ENCODE data around the gene CSF3.

The CSF3 gene, protein sequence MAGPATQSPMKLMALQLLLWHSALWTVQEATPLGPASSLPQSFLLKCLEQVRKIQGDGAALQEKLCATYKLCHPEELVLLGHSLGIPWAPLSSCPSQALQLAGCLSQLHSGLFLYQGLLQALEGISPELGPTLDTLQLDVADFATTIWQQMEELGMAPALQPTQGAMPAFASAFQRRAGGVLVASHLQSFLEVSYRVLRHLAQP

DNA sequence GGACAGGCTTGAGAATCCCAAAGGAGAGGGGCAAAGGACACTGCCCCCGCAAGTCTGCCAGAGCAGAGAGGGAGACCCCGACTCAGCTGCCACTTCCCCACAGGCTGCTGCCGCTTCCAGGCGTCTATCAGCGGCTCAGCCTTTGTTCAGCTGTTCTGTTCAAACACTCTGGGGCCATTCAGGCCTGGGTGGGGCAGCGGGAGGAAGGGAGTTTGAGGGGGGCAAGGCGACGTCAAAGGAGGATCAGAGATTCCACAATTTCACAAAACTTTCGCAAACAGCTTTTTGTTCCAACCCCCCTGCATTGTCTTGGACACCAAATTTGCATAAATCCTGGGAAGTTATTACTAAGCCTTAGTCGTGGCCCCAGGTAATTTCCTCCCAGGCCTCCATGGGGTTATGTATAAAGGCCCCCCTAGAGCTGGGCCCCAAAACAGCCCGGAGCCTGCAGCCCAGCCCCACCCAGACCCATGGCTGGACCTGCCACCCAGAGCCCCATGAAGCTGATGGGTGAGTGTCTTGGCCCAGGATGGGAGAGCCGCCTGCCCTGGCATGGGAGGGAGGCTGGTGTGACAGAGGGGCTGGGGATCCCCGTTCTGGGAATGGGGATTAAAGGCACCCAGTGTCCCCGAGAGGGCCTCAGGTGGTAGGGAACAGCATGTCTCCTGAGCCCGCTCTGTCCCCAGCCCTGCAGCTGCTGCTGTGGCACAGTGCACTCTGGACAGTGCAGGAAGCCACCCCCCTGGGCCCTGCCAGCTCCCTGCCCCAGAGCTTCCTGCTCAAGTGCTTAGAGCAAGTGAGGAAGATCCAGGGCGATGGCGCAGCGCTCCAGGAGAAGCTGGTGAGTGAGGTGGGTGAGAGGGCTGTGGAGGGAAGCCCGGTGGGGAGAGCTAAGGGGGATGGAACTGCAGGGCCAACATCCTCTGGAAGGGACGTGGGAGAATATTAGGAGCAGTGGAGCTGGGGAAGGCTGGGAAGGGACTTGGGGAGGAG, at the start of gene CSF3:
Gene CSF3, plus strand, starts transcription at position 436 of the 993 bp plus-strand sequence. Its CDS starts 35 bp downstream, at position 471.
- no peak for DNase-seq (ENCODE audit: low read depth in 2 of 2)

DNA sequence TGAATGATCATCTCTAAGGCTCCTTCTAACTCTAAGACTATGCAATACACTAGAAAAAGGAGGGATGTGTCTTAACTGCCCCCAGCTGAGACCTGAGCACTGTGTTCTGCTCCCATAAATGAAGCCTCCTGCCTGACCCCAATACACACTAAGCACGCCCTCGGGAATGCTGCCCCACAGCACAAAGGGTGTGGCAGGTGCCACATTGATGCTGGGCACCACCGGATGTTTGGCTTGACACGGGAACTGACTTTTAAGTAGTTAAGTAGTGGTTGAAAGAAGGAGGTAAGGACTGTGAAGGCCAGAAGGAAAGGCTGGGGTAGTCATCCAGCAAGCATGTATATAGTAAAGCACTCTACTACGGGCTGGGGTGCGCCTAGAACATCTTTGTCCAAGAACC, 48.5 kb upstream of the CSF3 start:
- no peak for DNase-seq (ENCODE audit: low read depth in 2 of 2)

DNA sequence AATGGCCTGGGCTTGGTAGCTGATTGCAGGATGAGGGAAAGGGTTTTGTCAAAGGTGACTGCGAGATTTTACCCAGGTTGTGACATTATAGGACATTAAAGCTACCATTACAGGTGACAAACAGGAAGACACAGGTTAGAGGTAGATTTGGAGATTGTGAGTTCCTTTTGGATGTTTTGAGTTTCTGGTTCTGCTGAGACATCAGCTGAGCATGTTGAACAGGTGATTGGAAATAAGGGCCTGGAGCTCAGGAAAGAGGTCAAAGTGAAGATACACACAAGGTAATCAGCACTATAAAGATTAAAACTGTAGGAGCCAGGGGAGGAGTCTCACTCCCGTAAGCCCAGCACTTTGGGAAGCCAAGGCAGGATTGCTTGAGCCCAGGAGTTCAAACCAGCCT, 46.5 kb upstream of the CSF3 start:
- DNase-seq (ENCODE audit: low read depth in 2 of 2), result no peak

DNA sequence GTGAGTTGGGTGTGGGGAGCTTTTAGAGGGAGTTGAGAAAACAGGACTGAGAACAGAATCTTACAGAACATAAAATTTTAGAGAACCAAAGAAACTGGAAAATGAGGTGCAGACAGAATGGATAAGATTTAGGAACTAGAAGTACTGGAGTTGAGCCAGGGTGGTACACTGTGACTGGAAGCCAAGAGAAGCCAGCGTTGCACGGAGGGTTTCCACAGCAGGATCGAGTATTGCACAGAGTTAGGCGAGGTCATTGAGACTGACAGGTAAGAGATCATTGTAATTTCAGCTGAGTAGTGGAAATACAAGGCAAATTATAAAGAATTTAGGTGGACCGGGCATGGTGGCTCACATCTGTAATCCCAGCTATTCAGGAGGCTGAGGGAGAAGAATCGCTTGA, 45.9 kb upstream of the CSF3 start:
- DNase-seq (ENCODE audit: low read depth in 2 of 2), result no peak

DNA sequence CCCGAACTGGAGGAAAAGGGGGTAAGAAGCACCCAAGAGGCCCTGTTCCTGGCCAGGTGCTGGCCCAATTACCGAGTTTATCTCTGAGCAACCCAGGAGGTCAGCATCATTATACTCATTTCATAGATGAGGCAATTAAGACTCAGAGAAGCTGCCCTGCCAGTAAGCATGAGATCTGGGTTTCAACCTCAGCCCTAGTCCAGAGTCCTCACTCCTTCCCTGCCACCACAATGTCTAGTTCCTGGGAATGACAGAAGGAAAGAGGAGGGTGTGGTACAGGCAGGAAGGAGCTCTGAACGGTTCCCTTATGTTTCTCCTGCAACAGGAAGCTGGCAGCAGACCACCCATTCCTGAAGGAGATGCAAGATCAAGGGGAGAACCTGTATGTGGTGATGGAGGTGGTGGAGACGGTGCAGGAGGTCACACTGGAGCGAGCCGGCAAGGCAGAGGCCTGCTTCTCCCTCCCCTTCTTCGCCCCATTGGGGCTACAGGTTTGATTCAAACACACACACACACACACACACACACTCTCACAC, 45.0 kb upstream of the CSF3 start:
- DNase-seq (ENCODE audit: low read depth in 2 of 2), result no peak

DNA sequence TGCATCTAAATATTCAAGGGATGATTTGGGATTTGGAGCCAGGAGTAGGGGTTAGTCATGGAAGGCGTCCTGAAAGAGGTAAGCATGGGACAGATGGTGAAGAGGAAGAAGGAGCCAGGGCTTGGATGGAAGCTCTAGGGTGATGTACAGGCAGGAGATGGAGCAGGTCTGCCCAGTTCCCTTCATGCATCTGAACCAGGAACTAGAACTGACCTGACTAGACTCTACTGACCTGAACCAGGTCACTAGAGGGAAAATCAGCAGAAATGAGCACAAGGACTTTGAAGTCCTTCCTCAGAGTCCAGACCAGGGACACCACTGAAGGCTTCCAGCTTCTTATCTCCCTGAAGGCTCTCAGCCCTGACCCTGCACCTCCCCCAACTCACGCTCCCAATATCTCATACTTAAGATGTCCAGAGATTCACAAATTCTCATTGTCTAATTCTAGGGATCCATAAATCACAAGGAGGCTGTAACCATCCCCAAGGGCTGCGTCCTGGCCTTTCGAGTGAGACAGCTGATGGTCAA, 44.1 kb upstream of the CSF3 start:
- DNase-seq (ENCODE audit: low read depth in 2 of 2), result no peak

DNA sequence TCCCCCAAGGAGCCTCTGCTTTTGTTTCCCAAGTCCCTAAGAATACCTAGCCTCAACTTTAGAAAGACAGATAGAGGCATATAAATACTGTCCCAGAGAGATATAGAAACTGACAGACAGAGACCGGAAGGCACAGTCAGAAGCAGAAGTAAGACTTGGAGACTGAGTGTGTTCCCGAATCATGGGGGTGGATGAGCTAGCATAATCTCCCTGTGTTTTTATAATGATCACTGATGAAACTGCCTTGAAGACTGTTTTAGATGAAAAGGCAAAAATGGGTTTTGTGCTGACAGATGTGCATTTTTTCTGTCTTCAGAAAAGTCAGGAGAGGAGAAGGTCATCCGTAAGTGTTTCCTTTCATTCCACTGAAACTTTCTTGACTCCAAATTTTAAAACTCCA, 43.0 kb upstream of the CSF3 start:
- no peak for DNase-seq (ENCODE audit: low read depth in 2 of 2)

DNA sequence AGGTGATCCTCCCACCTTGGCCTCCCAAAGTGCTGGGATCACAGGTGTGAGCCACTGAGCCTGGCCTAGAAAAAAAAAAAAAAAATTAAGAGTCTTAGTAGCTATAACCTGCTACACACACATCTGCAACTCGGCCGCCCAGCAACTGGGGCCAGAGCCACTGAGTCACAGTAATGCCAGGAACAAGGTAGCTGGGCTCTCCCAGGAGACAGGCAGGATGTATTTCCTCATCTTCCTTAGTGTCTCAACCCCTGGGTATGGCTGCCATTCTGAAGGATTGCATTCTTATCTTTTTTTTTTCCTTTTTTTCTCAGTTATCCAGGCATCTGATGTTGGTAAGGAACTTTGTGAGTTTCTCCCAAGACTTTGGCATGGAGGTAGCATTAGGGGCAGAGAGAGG, 41.7 kb upstream of the CSF3 start:
- no peak for DNase-seq (ENCODE audit: low read depth in 2 of 2)

DNA sequence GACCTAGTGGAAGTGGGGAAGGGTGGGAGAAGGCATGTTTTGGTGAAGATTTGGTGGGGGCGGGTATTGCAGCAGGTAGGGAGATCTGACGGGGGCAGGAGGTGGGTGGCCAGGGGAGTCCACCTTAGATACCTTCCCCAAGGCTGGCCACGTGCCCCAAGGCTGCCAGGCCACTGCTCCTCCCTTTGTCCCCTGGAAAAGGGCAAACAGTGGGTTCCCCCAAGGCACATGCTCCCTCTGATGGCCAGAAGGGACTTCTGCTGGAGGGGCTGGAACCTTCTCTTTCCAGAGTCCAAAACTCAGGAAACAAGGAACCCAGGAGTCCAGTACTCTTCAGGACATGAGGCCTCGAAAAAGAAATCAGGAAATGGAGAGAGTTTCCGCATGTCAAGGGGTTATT, 40.8 kb upstream of the CSF3 start:
- no peak for DNase-seq (ENCODE audit: low read depth in 2 of 2)

DNA sequence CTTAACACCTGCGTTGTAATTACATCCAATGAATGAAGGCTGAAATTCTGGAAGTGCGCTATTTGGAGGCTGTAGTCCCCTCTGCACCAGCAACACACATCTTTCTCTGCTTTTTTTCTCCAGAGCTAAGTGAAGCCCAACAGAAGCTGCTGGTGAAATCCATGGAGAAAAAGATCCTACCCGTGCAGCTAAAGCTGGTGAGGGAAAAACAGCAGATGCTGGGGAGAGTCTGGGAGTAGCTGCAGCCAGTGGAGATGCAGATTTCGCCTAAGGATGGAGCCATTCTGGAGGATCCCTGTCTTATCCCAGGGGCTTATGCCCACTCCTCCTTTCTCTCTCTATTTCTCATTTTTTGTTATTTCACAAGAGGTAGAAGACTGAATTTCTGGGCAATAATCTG, 39.4 kb upstream of the CSF3 start:
- no peak for DNase-seq (ENCODE audit: low read depth in 2 of 2)

DNA sequence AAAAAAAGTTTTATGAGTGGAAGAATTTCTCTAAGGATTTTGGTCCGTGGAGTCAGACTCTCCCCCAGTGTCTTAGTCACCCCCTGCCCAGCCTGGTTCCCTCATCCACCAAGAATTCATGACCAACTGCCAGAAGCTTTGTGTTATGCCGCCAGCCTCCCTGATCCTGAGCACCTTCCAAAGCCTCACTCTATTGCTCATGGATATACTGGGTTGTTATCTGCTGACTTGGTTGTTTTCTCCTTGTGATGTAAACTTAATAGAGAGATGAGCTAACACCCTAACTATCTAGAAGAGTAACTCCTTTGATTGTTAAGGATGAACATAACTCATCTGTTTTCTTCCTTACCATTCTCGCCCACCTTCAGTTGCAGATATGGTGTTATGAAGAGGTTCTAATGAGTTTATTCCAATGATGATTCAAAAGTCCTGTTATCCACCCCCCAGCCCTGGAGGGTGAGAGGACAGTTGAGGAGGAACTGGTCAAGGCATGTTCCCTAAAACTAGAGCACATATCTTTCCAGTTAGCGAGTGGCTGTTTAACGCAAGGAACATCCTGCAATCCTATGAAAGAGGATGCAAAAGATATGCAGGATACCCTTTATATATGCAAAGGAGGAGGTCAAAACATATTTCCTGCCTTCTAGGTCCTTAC, 36.1 kb upstream of the CSF3 start:
- no peak for DNase-seq (ENCODE audit: low read depth in 2 of 2)

DNA sequence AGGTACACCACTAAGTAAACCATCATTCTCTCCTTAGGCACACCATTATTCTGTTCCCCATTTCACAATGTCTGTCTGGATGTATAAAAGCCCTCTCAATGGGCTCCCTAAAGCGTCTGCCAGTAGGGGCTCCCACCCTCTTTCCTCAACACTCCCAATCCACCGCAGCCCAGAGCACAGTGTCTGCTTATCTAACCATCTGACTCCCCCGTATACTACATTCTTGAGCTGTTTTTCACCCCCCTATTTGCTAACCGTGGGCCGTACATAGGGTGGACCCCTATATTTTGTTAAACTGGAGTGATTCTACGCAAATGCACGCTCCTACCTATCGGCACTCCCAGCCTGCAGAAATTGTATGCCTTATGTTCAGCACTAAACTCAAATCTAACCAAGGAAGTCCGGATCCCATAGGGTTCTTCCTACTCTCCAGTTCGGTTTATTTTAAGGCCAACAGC, 35.3 kb upstream of the CSF3 start:
- peak in 1 of 2 donors; percentile 4 for DNase-seq (ENCODE audit: low read depth in 2 of 2)

DNA sequence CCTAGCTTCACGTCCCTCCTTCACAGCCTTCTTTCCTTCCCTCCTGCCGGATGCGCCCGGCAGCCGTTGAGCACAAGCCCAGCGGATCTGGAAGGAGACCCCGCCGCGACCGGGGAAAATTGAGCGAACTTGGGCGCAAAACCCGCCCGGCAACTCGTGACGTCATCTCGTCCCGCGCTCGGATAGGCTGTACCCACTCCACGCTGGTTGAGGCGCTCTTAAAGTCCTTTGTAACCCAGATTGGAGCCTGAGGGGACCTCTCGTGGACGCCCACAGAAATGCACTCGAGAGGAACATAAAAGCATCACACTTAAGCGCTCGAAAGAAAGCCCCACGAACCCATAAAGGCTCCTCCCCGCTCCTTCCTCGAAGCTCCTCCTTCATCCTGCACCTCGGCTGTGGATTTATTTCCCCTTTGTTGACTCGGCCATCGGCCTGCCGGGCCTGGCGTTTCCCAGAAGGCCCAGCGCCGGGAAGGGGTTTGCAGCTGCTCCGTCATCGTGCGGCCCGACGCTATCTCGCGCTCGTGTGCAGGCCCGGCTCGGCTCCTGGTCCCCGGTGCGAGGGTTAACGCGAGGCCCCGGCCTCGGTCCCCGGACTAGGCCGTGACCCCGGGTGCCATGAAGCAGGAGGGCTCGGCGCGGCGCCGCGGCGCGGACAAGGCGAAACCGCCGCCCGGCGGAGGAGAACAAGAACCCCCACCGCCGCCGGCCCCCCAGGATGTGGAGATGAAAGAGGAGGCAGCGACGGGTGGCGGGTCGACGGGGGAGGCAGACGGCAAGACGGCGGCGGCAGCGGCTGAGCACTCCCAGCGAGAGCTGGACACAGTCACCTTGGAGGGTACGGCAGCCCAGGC, 34.7 kb upstream of the CSF3 start, which contains the start of gene PSMD3:
Gene PSMD3, plus strand, starts transcription at position 457 of the 856 bp plus-strand sequence. Its CDS starts 164 bp downstream, at position 621.
- peak; percentile 96 to 97 for DNase-seq (ENCODE audit: low read depth in 2 of 2)

DNA sequence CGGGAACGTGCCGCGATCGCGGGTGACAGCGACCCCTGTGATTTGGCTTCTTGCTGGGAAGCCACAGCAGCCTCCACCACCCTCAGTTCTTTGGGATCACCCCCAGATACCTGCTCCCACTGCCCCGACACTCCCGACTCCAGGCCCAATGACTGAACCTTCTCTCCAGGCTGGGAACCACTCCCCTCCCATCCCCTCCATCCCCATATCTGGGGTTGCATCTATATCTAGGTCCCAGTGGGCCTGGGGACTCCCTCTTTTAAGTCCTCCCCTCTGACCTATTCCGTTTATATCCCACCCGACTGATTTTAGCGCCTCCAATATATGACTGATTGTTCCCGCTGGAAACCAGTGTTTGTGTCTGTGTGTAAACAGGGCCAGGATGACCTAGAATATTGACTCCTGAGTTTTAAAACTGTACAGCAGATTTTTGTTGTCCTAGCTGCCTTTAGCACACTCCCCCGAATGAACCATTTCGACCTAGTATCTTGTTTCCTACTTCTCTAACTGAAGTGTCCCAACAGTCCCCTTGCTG, 34.0 kb upstream of the CSF3 start:
- no peak for DNase-seq (ENCODE audit: low read depth in 2 of 2)

DNA sequence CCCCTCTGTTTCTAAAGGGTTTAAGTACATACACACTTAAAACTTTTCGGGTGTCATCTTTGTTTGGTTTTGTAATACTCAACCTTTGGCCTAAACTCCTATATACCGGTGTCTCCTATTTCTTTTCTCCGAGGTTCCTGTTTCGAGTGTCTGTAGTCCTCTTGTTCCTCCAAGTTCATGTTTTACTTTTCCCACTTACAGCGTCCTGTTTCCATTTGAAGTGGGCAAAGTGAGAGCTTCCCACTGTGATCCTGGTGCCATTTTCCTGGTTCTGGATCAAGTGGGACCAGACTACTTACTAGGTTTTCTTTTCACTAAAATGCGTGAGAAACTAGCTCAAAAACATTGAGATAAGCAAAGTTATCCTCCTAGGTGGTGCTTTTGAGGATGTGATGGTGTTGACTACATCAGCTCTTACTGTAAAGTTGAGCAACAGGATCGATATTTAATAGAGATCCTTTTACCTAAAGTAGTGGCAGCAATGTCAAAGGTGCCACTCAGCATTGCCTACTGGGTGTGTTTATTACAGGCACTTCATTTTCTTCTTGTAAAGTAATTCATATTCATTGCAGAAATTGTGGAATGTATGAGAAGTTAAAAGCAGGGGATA, 33.4 kb upstream of the CSF3 start:
- DNase-seq (ENCODE audit: low read depth in 2 of 2), result no peak

DNA sequence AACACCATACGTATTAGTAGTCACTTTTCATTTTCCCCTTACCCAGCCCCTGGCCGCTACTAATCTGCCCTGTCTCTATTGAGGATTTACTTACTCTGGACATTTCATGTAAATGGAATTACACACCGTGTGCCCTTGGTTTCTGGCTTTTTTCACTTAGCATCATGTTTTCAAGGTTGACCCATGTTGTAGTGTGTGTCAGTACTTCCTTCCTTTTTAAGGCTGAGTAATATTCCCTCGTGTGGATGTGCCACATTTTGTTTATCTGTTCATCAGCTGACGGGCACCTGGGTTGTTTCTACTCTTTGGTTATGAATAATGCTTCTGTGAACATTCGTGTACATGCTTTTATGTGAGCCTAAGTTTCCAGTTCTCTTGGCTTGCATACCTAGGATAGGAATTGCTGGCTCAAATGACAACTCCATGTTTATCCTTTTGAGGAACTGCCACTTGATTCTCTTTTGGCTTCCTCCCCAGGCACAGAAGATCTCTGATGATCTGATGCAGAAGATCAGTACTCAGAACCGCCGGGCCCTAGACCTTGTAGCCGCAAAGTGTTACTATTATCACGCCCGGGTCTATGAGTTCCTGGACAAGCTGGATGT, 26.9 kb upstream of the CSF3 start:
- no peak for DNase-seq (ENCODE audit: low read depth in 2 of 2)

DNA sequence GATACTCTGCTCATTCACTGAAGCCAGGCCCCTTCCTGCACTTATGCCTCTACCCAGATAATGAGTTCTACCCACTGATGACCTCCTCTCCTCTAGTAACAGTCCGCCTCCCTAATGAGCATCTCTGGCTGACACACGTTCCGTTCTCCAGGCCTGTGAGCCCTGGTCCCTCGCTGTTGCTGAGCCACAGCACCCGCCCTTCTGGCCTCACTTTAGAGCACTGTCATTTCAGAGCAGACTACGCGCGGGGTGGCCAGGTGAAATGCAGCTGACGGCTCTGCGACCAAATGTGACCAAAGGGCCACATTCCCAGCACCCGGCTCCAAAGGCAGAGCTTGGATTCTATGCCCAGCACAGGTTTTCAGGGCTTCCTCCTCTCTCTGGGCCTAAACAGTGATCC, 20.8 kb upstream of the CSF3 start:
- no peak for DNase-seq (ENCODE audit: low read depth in 2 of 2)

DNA sequence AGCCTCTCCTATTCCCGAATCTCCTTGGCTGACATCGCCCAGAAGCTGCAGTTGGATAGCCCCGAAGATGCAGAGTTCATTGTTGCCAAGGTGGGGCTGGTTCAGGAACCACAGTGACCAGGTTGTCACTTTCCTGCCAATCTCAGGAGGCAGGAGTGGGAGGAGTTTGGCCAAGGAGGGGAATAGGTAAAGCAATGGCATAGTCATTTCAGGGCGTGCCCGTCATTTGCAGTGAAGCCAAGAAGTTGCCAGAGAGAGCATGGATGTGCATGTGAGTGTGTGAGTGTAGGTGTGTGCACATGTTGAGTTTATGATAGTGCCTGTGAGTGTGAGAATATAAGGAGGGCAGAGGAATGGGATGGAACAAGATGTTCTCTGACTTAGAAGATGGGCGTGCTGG, 19.8 kb upstream of the CSF3 start:
- DNase-seq (ENCODE audit: low read depth in 2 of 2), result no peak

DNA sequence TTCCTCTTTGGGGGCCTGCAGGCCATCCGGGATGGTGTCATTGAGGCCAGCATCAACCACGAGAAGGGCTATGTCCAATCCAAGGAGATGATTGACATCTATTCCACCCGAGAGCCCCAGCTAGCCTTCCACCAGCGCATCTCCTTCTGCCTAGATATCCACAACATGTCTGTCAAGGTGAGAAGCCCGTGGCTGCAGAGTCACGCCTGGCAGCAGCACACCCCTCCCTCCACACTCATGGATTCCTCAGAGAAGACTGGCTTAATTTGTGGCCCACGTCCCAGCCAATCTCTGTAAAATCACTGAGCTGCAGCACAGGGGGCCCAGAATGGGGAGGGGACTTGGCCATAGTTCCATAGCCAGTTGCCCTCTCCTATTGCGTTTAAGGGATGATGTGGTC, 19.1 kb upstream of the CSF3 start:
- DNase-seq (ENCODE audit: low read depth in 2 of 2), result no peak

DNA sequence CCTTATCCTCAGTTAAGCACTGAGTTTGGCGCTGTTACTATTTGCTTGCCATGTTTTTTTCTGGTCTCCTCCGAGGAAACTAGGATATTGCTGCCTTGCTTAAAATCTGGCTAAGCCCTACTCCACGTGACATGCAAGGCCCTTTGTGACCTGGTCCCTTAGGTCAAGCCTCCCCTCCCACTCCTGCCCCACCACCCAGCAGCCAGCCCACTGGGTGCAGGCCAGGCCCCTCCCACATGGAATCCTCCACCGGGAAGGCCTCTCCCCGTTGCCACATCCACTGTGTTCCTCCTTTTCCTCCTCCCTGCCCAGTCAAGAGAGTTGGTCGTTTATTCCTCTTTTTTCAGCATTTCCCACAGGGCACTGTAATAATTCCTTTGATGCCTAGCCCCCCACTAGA, 18.4 kb upstream of the CSF3 start:
- DNase-seq (ENCODE audit: low read depth in 2 of 2), result no peak
